ENCODE measurements around the gene TOM1L2.

The TOM1L2 gene

DNA sequence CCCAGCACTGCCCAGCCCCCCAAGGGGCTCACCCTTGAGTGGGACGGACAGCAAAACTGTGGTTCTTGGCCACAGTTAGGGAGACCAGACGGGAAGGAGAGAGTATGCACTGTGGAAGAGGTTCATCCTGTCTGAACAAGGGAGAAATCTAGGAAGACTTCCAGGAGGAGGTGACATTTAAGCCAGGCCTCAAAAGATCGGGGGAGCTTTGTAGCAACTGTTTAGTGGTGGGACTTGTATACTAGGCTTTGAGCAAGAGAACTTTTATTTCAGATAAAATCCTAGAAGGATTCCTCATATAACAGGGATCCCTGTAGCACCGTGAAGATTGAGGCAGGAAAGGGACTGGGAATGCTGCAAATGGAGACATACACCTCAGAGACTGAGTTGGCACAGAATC lies 166.2 kb downstream of the TOM1L2 start:
- no peak for TF ChIP-seq EZH2 (IDR thresholded peaks at IDR 0.05; ENCODE audit: borderline replicate concordance, low read depth, low read length, severe bottlenecking)
- TF ChIP-seq, protein P1, sequence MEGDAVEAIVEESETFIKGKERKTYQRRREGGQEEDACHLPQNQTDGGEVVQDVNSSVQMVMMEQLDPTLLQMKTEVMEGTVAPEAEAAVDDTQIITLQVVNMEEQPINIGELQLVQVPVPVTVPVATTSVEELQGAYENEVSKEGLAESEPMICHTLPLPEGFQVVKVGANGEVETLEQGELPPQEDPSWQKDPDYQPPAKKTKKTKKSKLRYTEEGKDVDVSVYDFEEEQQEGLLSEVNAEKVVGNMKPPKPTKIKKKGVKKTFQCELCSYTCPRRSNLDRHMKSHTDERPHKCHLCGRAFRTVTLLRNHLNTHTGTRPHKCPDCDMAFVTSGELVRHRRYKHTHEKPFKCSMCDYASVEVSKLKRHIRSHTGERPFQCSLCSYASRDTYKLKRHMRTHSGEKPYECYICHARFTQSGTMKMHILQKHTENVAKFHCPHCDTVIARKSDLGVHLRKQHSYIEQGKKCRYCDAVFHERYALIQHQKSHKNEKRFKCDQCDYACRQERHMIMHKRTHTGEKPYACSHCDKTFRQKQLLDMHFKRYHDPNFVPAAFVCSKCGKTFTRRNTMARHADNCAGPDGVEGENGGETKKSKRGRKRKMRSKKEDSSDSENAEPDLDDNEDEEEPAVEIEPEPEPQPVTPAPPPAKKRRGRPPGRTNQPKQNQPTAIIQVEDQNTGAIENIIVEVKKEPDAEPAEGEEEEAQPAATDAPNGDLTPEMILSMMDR (IDR thresholded peaks at IDR 0.05; ENCODE audit: borderline replicate concordance, extremely low read depth, low read length, poor library complexity, severe bottlenecking) = no peak
- no peak for DNase-seq
- Histone ChIP-seq H3K4me3 (ENCODE audit: low read depth in 1 of 2, low read length in 2 of 2) (no peak overlapping the region), H3K4me2 (ENCODE audit: insufficient read depth, low read length) (no peak overlapping the region), H3K27ac (ENCODE audit: low read length) (no peak overlapping the region), H3K79me2 (ENCODE audit: insufficient read depth, low read length) (no peaks in the 10 kb centered on the region), H3K9me3 (ENCODE audit: insufficient read depth, low read length, severe bottlenecking) (no peaks in the 10 kb centered on the region), H4K20me1 (ENCODE audit: insufficient read depth, low read length) (peaks cover 36% of the 10 kb centered on the region), H2AFZ (ENCODE audit: low read depth, low read length) (no peak overlapping the region), H3K9ac (ENCODE audit: low read depth, low read length) (no peak overlapping the region), H3K36me3 (ENCODE audit: insufficient read depth, low read length) (peaks cover 76% of the 10 kb centered on the region), H3K4me1 (ENCODE audit: insufficient read depth, low read length) (no peaks in the 10 kb centered on the region), H3K27me3 (ENCODE audit: insufficient read depth, low read length, poor library complexity) (no peaks in the 10 kb centered on the region)
- ATAC-seq (ENCODE audit: insufficient read depth, low read depth) = no peak

DNA sequence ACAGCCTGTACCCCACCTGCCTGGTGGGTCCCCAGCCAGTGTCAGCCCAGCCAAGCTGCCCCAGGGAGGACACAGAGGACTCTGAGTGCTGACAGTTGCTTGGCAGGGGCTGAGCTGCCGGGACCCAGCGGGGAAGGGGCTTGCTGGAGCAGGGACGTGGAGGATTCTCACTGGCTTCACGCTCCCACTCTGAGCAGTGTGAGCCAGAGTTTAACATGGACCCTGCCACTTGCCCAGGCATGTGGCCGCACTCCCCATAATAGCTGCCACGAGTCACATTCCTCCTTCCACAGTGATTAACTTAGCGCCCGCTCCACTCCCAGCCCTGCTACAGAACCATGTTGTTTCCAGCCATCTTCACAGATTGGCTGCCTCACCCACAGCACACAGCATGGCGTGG lies 166.6 kb downstream of the TOM1L2 start:
- no peaks in the 10 kb centered on the region for H3K27me3 ChIP-seq (ENCODE audit: insufficient read depth, low read length, poor library complexity)
- TF ChIP-seq EZH2 (IDR thresholded peaks at IDR 0.05; ENCODE audit: borderline replicate concordance, low read depth, low read length, severe bottlenecking) = no peak
- TF ChIP-seq, protein P1 (IDR thresholded peaks at IDR 0.05; ENCODE audit: borderline replicate concordance, extremely low read depth, low read length, poor library complexity, severe bottlenecking) = no peak
- H3K4me1 ChIP-seq (ENCODE audit: insufficient read depth, low read length) = no peaks in the 10 kb centered on the region
- H3K36me3 ChIP-seq (ENCODE audit: insufficient read depth, low read length) = peaks cover 77% of the 10 kb centered on the region
- H3K4me2 ChIP-seq (ENCODE audit: insufficient read depth, low read length) = no peak overlapping the region
- no peak overlapping the region for H3K9ac ChIP-seq (ENCODE audit: low read depth, low read length)
- ATAC-seq (ENCODE audit: insufficient read depth, low read depth) (no peak), DNase-seq (no peak)
- H2AFZ ChIP-seq (ENCODE audit: low read depth, low read length) = no peak overlapping the region
- H3K79me2 ChIP-seq (ENCODE audit: insufficient read depth, low read length) = no peaks in the 10 kb centered on the region
- H3K4me3 ChIP-seq (ENCODE audit: low read depth in 1 of 2, low read length in 2 of 2) = no peak overlapping the region
- H3K9me3 ChIP-seq (ENCODE audit: insufficient read depth, low read length, severe bottlenecking) = no peaks in the 10 kb centered on the region
- H4K20me1 ChIP-seq (ENCODE audit: insufficient read depth, low read length) = peaks cover 39% of the 10 kb centered on the region
- H3K27ac ChIP-seq (ENCODE audit: low read length) = no peak overlapping the region

DNA sequence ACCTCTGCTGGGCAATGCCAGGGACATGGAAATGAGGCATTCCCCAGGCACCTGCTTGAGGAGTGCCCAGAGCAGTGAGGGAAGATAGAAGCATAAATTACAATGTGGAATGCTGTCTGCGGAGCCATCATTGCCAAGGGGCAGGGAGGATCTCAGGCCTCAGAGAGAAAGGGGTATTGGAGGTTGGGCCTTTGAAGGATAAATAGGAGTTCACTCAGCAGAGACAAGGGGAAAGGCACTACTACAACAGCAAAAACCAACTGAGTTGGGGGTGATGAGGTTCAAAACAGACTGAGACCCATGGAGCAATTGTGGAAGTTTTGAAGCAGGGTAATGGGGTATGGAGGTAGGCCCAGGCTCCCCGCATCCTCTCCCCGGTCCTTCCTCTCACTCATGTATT lies 168.2 kb downstream of the TOM1L2 start:
- Histone ChIP-seq H4K20me1 (ENCODE audit: insufficient read depth, low read length) (peaks cover 49% of the 10 kb centered on the region), H3K27me3 (ENCODE audit: insufficient read depth, low read length, poor library complexity) (no peaks in the 10 kb centered on the region), H3K4me1 (ENCODE audit: insufficient read depth, low read length) (no peaks in the 10 kb centered on the region), H3K27ac (ENCODE audit: low read length) (no peak overlapping the region), H3K9ac (ENCODE audit: low read depth, low read length) (no peak overlapping the region), H3K79me2 (ENCODE audit: insufficient read depth, low read length) (0 out of 2 replicates have a peak, but pooled peaks cover 2% of the 10 kb centered on the region), H3K4me2 (ENCODE audit: insufficient read depth, low read length) (no peak overlapping the region), H3K36me3 (ENCODE audit: insufficient read depth, low read length) (peaks cover 84% of the 10 kb centered on the region), H3K9me3 (ENCODE audit: insufficient read depth, low read length, severe bottlenecking) (no peaks in the 10 kb centered on the region), H3K4me3 (ENCODE audit: low read depth in 1 of 2, low read length in 2 of 2) (no peak overlapping the region), H2AFZ (ENCODE audit: low read depth, low read length) (no peak overlapping the region)
- DNase-seq (no peak), ATAC-seq (ENCODE audit: insufficient read depth, low read depth) (no peak)
- TF ChIP-seq, protein P1 (IDR thresholded peaks at IDR 0.05; ENCODE audit: borderline replicate concordance, extremely low read depth, low read length, poor library complexity, severe bottlenecking) = no peak
- TF ChIP-seq EZH2 (IDR thresholded peaks at IDR 0.05; ENCODE audit: borderline replicate concordance, low read depth, low read length, severe bottlenecking) = no peak
